GM21619 (cell line): ENCODE measurements around the gene SLC11A2.
"Not testable (repeated sequence)": the region's sequence is repeated elsewhere in the genome, so short reads cannot be mapped to it uniquely, and the experiment has no call there.

Experiments used
- ATAC-seq: cut with Tn5 transposase; IDR thresholded peaks from one replicate; pipeline ENCODE4 v1.9.1; 2021; ENCODE audit not compliant: unreplicated experiment

The SLC11A2 gene

GRCh38 chr12:50951112-50951511 is 75.1 kb downstream of the SLC11A2 start:
- no peak for ATAC-seq

GRCh38 chr12:50949801-50950302 is 76.3 kb downstream of the SLC11A2 start:
- no peak for ATAC-seq

- no peak for ATAC-seq
These were observed 77.4 kb downstream of the SLC11A2 start for GRCh38 chr12:50948798-50949197.

DNA sequence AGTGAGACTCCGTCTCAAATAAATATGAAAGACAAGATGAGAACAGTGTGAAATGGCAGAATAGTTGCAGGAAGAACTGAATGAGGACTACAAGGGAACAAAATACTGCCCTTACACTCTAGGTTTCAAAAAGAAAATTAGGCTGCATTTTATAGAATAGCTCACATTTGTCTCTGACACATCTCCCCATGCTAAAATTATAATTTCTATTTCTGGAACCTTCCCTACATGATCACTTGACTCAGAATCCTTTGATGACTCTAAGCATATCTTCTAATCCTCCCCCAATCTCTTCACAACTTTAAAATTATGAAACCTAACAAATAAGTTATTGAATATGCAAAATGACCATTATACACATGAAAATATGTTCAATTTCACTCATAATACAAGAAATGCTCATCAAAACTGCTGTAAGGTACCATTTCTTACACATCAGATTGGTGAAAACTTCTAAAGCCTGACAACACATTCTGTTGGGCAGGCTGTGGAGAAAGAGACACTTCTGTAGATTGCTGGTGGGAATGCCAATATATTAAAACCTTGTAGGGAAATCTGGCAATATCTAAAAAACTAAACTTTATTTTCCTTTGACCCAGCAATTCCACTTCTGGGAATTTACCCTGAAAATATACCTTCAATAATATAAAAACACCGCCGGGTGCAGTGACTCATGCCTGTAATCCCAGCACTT is 78.1 kb downstream of the SLC11A2 start:
- no peak for ATAC-seq

DNA sequence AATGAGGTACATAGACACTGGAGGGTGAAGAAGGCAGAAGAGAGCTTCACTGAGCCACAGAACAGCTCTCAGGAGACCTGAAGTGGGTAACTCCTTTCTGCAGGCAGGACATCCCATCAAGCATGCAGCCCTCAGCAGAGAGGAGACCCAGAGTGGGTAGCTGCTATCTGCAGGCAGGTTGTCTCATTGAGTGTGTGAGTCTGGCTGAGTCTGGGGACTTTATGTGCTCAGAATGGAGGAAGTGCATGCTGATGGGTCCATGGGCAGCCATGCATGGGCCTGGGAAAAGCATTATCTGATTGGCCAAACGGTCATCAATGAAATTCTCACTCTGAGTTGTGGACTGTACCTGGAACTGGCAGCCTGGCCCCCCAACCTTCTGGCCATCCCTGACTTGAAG is 88.5 kb downstream of the SLC11A2 start:
- ATAC-seq, result no peak

DNA sequence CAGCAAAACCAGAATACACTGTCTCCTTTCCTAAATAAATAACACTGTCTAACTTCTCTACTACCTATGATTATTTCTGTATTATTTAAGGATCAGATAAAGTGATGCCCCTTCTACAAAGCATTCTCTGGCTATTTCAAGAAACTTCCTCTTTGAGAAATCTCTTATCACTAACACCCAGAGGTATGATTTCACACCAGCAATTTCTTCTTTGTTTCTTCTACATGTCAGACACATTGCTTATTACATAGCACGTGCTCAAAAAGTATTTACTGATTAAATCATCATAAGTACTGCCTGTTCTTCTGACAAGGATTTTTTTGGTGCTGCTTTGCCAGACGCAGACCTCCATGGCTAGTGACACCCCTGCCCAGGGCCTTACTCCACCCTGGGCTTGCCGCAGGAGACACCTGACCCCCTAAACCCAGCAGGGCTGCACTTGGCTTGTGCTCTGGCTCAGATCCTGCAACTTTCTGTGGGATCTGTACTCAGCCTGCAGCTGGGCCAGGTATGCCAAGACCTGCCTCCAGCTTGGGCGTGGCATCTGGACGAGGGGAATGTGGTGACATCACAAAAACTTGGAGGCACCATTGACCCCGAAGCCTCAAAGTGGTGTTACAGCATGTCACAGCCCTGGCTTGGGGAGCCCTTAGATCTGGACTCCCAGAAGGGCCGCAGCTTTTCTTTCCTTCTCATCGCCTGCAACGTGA is 89.2 kb downstream of the SLC11A2 start:
- no peak for ATAC-seq

DNA sequence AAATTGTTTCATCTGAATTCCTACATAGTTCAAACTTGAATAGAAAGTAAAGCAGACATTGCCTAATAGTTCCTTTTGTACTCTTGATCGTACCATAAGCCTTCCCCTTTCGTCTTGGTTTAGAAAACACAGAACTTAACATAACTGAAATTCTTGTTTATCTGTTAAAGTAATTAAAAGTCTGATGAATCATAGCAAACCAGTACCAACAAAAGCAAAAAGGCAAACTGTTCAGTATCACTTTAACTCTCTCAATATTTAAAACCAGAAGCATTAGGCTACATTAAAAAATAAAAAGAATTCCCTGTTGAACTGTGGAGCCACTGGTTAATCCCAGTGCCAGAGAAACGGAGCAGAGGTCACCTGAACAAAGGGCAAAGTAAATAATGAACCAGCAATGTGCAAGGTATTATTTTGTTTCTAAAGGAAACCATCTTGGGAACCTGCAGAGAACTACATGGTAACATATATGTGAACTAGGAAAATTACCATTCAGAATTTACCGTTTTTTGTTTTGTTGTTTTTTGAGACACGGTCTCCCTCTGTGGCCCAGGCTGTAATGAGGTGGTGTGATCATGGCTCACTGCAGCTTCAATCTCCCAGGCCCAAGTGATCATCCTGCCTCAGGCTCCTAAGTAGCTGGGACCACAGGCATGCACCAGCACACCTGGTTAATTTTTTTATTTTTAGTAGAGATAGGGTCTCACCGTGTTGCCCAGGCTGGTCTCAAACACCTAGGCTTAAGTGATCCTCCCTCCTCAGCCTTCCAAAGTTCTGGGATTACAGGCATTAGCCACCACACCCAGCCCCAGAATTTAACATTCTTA is 91.0 kb downstream of the SLC11A2 start:
- ATAC-seq, result no peak

DNA sequence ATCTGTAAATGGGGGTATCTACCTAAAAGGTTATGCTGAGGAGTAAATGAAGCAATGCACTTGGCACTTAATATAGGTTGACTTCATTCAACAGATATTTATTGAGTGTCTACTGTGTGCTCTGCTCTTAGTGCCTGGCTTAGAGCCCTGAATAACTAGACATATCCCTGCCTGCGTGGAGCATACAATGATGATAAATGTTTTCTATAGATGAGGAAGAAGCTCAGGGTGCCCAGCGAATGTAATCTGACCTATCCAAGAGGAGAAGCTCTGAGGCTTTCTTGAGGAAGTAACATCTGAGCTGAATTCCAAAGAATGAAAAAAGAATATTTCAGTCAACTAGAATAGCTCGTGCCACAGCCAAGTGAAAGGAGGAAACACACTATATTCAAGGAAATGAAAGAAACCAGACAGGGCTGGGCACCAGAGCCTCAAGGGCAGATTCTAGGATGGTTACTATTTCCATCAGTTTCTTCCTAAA is 91.8 kb downstream of the SLC11A2 start:
- no peak for ATAC-seq

GRCh38 chr12:50933459-50934124 is 92.6 kb downstream of the SLC11A2 start:
- no peak for ATAC-seq

DNA sequence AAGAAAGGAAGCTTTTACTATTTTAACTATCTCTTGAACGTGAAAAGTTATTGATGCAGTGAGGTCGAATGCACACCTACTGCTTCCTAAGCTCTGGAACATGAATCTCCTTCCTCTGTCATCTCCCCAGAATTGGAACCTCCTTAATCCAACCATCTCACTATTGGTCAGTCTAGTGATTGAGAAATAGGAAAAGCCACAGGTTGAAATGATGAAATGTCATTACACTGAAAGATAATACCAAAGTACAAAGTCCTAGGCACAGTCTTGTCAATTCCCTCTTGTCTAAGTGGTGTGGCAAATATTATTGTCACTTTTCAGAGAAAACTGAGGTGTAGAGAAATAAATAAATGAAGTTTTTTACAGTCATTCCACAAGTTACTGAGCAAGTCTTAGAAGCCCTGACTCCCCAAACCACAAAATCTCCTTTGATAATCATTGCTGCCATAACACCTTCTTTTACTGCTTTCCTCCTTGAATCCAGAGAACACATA is 93.3 kb downstream of the SLC11A2 start:
- ATAC-seq, result no peak

- ATAC-seq, result not testable (repeated sequence)
These were observed 95.7 kb downstream of the SLC11A2 start for GRCh38 chr12:50930477-50930876.

DNA sequence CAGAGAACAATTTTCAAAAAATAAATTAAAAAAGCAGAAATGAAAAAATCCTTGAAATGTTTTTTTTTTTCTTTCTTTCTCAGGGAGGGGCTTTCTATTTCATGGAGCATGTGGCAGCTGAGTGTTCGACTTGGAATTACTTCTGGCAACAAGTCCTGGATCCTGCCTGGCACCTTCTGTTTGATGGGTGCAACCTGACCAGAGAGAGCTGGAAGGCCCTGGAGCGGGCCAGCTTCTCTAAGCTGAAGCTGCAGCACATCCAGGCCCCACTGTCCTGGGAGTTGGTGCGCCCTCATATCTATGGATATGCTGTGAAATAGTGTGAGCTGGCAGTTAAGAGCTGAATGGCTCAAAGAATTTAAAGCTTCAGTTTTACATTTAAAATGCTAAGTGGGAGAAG is 96.4 kb downstream of the SLC11A2 start:
- ATAC-seq, result no peak
